CD14-positive monocyte (primary cell): ENCODE measurements around the gene SPESP1. TPM values are rescaled to one million over a fixed set of nuclear protein-coding genes. Genes with fewer than 3 reads are reported as not detected.
"Not testable (repeated sequence)": the region's sequence is repeated elsewhere in the genome, so short reads cannot be mapped to it uniquely, and the experiment has no call there.

Experiments used
- DNase-seq, 3 donors: peaks; one replicate each; pipeline ENCODE4 v3.0.0-alpha.2; 2011 to 2022
- H2AFZ ChIP-seq: 2 replicates; pipeline ENCODE4 v1.6.0; 2012; ENCODE audit warnings: mild to moderate bottlenecking, low read depth, low read length, inconsistent platforms; ENCODE audit not compliant: insufficient read depth, poor library complexity, severe bottlenecking
- H3K27ac ChIP-seq, 2 donors: 1 replicate in 1 of 2; 2 replicates in 1 of 2; pipeline ENCODE4 v1.5.1; 2012 to 2013; ENCODE audit warnings: low read length in 2 of 2, control low read depth in 1 of 2, inconsistent platforms in 1 of 2, low read depth in 1 of 2, mild to moderate bottlenecking in 1 of 2
- H3K27me3 ChIP-seq, 2 donors: one replicate each; pipeline versions ENCODE4 v1.6.0 to v1.6.1; 2011 to 2013; ENCODE audit warnings: low read length in 2 of 2; ENCODE audit not compliant: control insufficient read depth in 2 of 2, insufficient read depth in 2 of 2
- H3K36me3 ChIP-seq, 2 donors: replicated peaks in 1 of 2; 1 replicate in 1 of 2; 2 replicates in 1 of 2; pipeline versions ENCODE4 v1.5.1 to v1.6.1; 2012 to 2013; ENCODE audit warnings: low read length in 2 of 2, control low read depth in 1 of 2, inconsistent platforms in 1 of 2, mild to moderate bottlenecking in 1 of 2; ENCODE audit not compliant: insufficient read depth in 2 of 2, control insufficient read depth in 1 of 2
- H3K4me1 ChIP-seq, 2 donors: 1 replicate in 1 of 2; 2 replicates in 1 of 2; pipeline versions ENCODE4 v1.5.1 to v1.6.1; 2012 to 2013; ENCODE audit warnings: low read length in 2 of 2, control low read depth in 1 of 2, inconsistent platforms in 1 of 2, mild to moderate bottlenecking in 1 of 2, moderate library complexity in 1 of 2; ENCODE audit not compliant: insufficient read depth in 2 of 2, control insufficient read depth in 1 of 2
- H3K4me2 ChIP-seq: replicated peaks from 2 replicates; pipeline ENCODE3; 2012; ENCODE audit warnings: low read length, moderate library complexity, mild to moderate bottlenecking; ENCODE audit not compliant: poor library complexity, severe bottlenecking; ENCODE audit errors: extremely low read depth
- H3K4me3 ChIP-seq, 3 experiments: fragments of 200-600 bp in 1 of 3; sonication (generic) in 1 of 3; replicated peaks in 1 of 3; 1 replicate in 2 of 3; 2 replicates in 1 of 3; pipeline ENCODE4 v1.5.1; 2011 to 2013; ENCODE audit warnings: low read length in 3 of 3, mild to moderate bottlenecking in 3 of 3, control low read depth in 2 of 3, low read depth in 2 of 3, inconsistent platforms in 1 of 3, moderate library complexity in 1 of 3
- H3K79me2 ChIP-seq: 2 replicates; pipeline ENCODE4 v1.6.0; 2012; ENCODE audit warnings: mild to moderate bottlenecking, control low read depth, inconsistent platforms, low read length, moderate library complexity; ENCODE audit not compliant: insufficient read depth
- H3K9ac ChIP-seq: 2 replicates; pipeline ENCODE4 v1.6.0; 2017; ENCODE audit warnings: low read length, mild to moderate bottlenecking; ENCODE audit not compliant: insufficient read depth, poor library complexity, severe bottlenecking
- H3K9me3 ChIP-seq, 2 donors: replicated peaks in 1 of 2; 1 replicate in 1 of 2; 2 replicates in 1 of 2; pipeline versions ENCODE4 v1.5.1 to v1.6.1; 2012 to 2013; ENCODE audit warnings: low read length in 2 of 2, control low read depth in 1 of 2; ENCODE audit not compliant: control insufficient read depth in 1 of 2, insufficient read depth in 1 of 2
- H4K20me1 ChIP-seq: 2 replicates; pipeline ENCODE4 v1.6.0; 2012; ENCODE audit warnings: mild to moderate bottlenecking, low read length, control low read depth, moderate library complexity; ENCODE audit not compliant: insufficient read depth
- H3K27ac Mint-ChIP-seq, 7 donors: one replicate each; pipeline ENCODE4 v1.8.0; 2020; ENCODE audit warnings: mild to moderate bottlenecking in 7 of 7, mixed read lengths in 7 of 7, moderate library complexity in 6 of 7, inconsistent platforms in 2 of 7
- H3K27me3 Mint-ChIP-seq, 3 donors: one replicate each; pipeline ENCODE4 v1.8.0; 2021 to 2022; ENCODE audit warnings: low read depth in 3 of 3, mild to moderate bottlenecking in 3 of 3, mixed read lengths in 3 of 3, moderate library complexity in 3 of 3, inconsistent platforms in 1 of 3
- H3K36me3 Mint-ChIP-seq, 2 donors: one replicate each; pipeline ENCODE4 v1.8.0; 2020; ENCODE audit warnings: mixed read lengths in 2 of 2, inconsistent platforms in 1 of 2, mild to moderate bottlenecking in 1 of 2
- H3K4me1 Mint-ChIP-seq: one replicate; pipeline ENCODE4 v1.8.0; 2020; ENCODE audit warnings: mild to moderate bottlenecking, mixed read lengths
- H3K4me3 Mint-ChIP-seq, 2 donors: one replicate each; pipeline ENCODE4 v1.8.0; 2020; ENCODE audit warnings: mild to moderate bottlenecking in 2 of 2, mixed read lengths in 2 of 2, moderate library complexity in 1 of 2
- H3K9me3 Mint-ChIP-seq, 7 donors: one replicate each; pipeline ENCODE4 v1.8.0; 2020 to 2022; ENCODE audit warnings: mixed read lengths in 7 of 7, mild to moderate bottlenecking in 6 of 7, moderate library complexity in 6 of 7, inconsistent platforms in 2 of 7
- WGBS: methylation state at CpG from one replicate; pipeline ENCODE4 v1.1.5; 2013; ENCODE audit warnings: missing lambda C conversion rate; ENCODE audit not compliant: insufficient coverage; 5-methylcytosine and 5-hydroxymethylcytosine counted together
- intact Hi-C, 2 donors: fragments of 100-400 bp; cut with micrococcal nuclease; formaldehyde crosslinking; loops; one replicate each; pipeline versions ENCODE4 v1.15.0 to v1.15.1; 2023
- polyA plus RNA-seq, 3 donors: library from polyadenylated mRNA; depleted of rRNA in 1 of 3; unstranded in 2 of 3; stranded (reverse) in 1 of 3; fragments of 300-500 nt in 2 of 3; fragments of >200 nt in 1 of 3; fragmentation: Illumina TruSeq in 2 of 3; gene quantifications; 1 replicate in 2 of 3; 2 replicates in 1 of 3; pipeline ENCODE4 v1.2.3, GENCODE V29; 2012 to 2021
- TF ChIP-seq, protein P1 (sequence below): fragments of 200-600 bp; IDR thresholded peaks from one replicate; pipeline ENCODE4 v1.8.0; 2022; ENCODE audit warnings: antibody characterized with exemption, mild to moderate bottlenecking

Gene SPESP1
- polyA plus RNA-seq, 3 donors, result 0.17 to 0.86 (median 0.47) TPM

GRCh38 chr15:68977426-68977825 is 47.1 kb downstream of the SPESP1 start:
- intact Hi-C loops, result not testable (repeated sequence)
- 96% methylated on average over 5 of the region's 10 CpGs for WGBS

GRCh38 chr15:68979006-68979405 is 48.7 kb downstream of the SPESP1 start:
- Histone ChIP-seq H3K27me3 (peaks cover 0 to 2% of the 10 kb centered on the region in 2 donors), H3K9ac (no peak overlapping the region), H4K20me1 (no peaks in the 10 kb centered on the region), H3K27ac (no peak overlapping the region), H3K4me2 (no peak overlapping the region), H3K36me3 (no peaks in the 10 kb centered on the region), H2AFZ (no peak overlapping the region), H3K9me3 (peaks cover 0 to 13% of the 10 kb centered on the region in 2 donors), H3K79me2 (no peaks in the 10 kb centered on the region), H3K4me3 (no peak overlapping the region), H3K4me1 (no peaks in the 10 kb centered on the region)
- Mint-ChIP-seq H3K36me3 (no peaks in the 10 kb centered on the region), H3K4me1 (no peaks in the 10 kb centered on the region), H3K9me3 (peaks cover 6 to 27% (median 14%) of the 10 kb centered on the region in 7 donors), H3K27me3 (peaks cover 0 to 5% (median 2%) of the 10 kb centered on the region in 3 donors), H3K4me3 (no peak overlapping the region), H3K27ac (no peak overlapping the region)
- intact Hi-C loops, result no loop called here
- TF ChIP-seq, protein P1, sequence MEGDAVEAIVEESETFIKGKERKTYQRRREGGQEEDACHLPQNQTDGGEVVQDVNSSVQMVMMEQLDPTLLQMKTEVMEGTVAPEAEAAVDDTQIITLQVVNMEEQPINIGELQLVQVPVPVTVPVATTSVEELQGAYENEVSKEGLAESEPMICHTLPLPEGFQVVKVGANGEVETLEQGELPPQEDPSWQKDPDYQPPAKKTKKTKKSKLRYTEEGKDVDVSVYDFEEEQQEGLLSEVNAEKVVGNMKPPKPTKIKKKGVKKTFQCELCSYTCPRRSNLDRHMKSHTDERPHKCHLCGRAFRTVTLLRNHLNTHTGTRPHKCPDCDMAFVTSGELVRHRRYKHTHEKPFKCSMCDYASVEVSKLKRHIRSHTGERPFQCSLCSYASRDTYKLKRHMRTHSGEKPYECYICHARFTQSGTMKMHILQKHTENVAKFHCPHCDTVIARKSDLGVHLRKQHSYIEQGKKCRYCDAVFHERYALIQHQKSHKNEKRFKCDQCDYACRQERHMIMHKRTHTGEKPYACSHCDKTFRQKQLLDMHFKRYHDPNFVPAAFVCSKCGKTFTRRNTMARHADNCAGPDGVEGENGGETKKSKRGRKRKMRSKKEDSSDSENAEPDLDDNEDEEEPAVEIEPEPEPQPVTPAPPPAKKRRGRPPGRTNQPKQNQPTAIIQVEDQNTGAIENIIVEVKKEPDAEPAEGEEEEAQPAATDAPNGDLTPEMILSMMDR, result no peak
- DNase-seq, result no peak
- WGBS, result no CpG with 5 or more reads among the region's 3 CpGs

More at GRCh38 chr15:68977426-68977825, 47.1 kb downstream of the SPESP1 start:
- not testable (repeated sequence) for H3K4me3 ChIP-seq, H3K9ac ChIP-seq, H3K27ac ChIP-seq, H3K4me3 Mint-ChIP-seq, H3K79me2 ChIP-seq, H3K4me2 ChIP-seq, H3K27me3 ChIP-seq, H3K36me3 Mint-ChIP-seq, H3K4me1 ChIP-seq, H4K20me1 ChIP-seq, H3K27me3 Mint-ChIP-seq, DNase-seq, H3K4me1 Mint-ChIP-seq, H3K36me3 ChIP-seq, H2AFZ ChIP-seq
- peak overlapping the region in 1 of 7 donors; percentile 6 for H3K27ac Mint-ChIP-seq
- peaks cover 6 to 27% (median 14%) of the 10 kb centered on the region in 7 donors for H3K9me3 Mint-ChIP-seq
- H3K9me3 ChIP-seq, result peaks cover 0 to 13% of the 10 kb centered on the region in 2 donors
